Upper lobe of left lung (tissue), 4 donors: ENCODE measurements around the gene TBX15.

Experiments used
- POLR2A ChIP-seq, 4 donors: fragments of 450-650 bp; IDR thresholded peaks; one replicate each; pipeline ENCODE4 v1.5.1; 2016 to 2017; ENCODE audit warnings: antibody characterized with exemption in 4 of 4, mild to moderate bottlenecking in 2 of 4
- TF ChIP-seq, protein P1 (sequence below), 6 experiments: fragments of 450-650 bp in 4 of 6; fragments of 200-600 bp in 2 of 6; sonication (generic) in 2 of 6; IDR thresholded peaks; one replicate each; pipeline ENCODE4 v1.5.1; 2016 to 2019; ENCODE audit warnings: antibody characterized with exemption in 6 of 6

- TF ChIP-seq, protein P1, sequence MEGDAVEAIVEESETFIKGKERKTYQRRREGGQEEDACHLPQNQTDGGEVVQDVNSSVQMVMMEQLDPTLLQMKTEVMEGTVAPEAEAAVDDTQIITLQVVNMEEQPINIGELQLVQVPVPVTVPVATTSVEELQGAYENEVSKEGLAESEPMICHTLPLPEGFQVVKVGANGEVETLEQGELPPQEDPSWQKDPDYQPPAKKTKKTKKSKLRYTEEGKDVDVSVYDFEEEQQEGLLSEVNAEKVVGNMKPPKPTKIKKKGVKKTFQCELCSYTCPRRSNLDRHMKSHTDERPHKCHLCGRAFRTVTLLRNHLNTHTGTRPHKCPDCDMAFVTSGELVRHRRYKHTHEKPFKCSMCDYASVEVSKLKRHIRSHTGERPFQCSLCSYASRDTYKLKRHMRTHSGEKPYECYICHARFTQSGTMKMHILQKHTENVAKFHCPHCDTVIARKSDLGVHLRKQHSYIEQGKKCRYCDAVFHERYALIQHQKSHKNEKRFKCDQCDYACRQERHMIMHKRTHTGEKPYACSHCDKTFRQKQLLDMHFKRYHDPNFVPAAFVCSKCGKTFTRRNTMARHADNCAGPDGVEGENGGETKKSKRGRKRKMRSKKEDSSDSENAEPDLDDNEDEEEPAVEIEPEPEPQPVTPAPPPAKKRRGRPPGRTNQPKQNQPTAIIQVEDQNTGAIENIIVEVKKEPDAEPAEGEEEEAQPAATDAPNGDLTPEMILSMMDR (IDR thresholded peaks at IDR 0.05): no peak
- TF ChIP-seq POLR2A (IDR thresholded peaks at IDR 0.05): no peak
Measured at GRCh38 chr1:118899340-118899739, 88.8 kb downstream of the TBX15 start.
